ENCODE data around the gene ADCY5.
A peak's percentile ranks its signal among the peaks of the same experiment; 100 is the strongest.

Gene ADCY5

DNA sequence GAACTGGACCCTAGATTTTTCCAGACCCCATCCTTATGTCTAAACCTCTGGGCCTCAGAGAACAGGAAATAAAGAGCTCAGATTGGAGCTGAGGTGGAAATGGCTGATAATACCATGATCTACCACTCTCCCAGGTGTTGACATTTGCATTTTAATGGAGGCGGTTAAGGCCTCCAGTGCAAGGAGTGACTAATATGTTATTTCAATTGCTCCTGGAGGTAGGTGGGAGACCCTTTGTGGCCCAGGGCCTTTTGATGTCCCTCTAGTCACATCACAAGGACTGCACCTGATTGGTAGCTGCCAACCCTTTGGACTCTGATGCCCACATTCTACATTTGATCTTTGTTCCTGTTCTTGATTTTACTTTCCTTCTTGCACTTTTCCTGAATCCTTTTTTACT, 9.0 kb upstream of the ADCY5 start:
- DNase-seq: no peak

DNA sequence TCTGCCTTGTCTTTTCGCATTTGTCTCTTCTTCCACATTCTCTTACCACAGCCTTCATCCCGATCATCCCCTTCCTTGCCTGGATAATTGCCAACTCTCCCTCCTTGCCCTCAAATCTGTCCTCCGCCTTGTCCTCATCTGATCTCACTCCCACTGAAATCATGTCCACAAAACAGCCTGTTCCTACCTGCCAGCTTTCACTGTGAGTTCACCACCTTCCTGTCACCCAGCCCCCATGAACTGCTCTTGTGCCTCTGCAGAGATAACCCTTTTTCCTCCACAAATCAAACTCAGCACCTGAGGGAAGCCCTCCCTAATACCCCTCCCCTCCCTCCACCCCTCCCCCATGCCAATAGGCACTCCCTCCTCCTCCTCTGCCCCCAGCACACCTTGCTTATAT, 4.8 kb upstream of the ADCY5 start:
- DNase-seq: peak; percentile 40

DNA sequence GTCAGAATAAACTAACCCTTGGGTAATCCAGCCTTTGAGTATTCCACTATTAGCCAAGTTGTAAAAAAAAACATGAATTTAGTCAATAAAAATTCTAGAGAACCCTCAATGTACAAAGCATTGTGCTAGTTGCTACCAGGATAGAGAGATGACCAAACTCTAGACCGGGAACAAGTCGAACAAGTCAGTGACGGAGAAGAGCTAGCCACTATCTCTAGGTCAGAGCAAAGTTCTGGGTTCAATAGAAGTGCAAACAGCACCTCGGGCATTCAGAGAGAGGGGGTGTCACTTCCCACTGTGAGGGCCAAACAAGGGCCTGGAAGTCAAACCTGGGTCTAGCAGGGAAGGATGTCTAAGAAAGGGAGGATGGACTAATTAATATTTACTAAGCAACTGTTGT, 2.3 kb upstream of the ADCY5 start:
- DNase-seq: no peak

DNA sequence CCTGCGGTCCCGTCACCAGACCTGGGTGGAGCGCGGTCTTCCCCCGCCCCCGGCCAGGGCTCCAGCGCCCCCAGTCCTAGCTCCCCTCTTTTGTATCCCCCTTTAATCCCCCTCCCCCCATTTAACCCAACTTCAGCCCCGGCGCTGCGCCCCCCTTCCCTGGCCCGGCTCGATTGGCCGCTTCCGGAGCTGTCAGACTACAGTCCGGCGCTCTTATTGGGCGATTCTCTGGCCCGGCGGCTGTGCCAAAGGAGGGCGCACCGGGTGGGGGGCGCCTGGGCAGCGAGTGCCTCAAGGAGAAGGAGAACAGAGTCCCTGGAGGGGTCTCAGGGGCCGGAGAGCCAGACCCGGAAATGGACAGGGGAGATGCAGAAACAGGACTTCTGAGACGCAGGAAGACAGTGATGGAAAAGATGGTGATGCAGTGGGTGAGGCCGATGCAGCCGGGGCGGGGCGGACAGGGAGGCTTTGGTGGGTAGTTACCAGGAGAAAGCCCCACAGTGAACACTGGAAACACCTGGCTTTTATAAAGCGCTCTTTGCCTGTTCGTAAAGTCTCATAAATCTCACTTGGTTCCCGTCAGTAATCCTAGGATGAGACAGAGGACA, 1.2 kb upstream of the ADCY5 start:
- DNase-seq: peak; percentile 63

DNA sequence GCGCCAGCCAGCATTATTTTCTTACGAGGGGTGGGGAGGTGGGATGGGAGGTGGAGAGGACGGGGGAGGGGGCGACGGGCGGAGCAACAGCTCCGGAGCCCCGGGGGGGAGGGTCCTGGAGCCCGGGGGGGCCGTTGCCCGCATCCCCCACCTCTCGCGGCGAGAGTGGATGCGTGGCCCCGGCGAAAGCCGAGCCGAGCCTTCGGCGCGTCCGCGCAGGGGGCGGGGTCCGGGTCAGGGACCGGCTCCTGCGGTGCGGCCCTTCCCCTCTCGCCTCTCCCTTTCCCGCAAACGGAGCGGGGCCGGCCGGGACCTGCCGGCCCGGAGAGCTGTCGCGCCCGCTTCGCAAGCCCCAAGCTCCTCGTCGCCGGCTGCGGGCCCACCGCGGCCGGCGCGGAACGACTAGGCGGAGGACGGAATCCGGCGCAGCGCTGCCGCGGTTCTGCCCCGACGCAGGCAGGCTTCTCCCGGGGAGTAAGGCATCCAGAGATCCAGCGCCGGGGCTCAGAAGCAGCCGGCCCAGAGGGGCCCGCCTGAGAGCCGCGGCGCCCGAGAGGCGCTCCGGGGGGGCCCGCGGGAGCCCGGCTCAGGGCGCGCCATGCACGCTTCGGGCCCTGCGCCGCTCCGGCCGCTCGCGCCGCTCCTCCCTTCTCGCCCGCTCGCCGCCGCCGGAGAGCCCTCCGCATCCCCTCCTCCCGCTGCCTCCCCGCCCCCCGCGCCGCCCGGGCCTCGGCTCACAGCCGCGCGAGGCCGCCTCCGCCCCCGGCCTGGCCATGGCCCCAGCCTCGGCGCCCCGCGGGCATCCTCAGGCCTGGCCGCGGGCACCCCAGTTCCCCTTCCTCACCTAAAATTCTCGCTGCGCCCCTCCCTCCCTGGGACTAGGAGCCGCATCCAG, 459 bp upstream of the ADCY5 start:
- peak; percentile 65 for DNase-seq

DNA sequence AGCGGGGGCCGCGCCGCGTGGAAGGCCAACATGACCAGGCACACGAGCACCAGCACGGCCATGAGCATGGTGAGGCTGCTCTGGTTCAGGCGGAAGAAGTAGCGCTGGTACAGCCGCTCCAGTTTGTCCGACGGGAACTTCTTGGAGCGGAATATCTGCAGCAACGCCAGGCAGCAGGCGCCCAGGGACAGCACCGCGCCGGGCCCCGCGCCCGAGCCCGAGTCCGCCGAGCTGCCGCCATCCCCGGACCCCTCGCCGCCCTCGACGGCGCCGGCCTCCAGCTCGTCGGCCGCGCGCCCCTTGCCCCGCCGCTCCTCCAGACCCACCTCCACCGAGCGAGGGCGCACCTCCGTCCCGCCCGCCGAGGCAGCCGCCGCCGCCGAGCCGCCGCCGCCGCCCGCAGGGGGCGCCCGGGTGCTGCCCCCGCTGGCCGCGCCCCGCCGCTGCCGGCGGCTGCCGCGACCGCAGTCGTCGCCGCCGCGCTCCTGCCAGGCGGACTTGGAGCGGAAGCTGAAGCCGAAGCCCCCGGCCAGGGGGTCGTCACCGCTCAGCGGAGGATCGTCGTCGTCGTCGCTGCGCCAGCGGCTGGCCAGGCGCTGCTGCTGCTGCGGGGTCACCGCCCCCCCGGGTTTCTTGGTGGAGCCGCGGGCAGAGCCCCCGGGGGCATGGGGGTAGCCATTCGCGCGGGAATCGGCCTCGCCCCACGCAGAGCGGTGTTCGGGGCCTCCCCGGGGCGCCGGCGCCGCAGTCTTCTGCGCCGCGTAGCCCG, 957 bp downstream of the ADCY5 start:
- peak; percentile 75 for DNase-seq

DNA sequence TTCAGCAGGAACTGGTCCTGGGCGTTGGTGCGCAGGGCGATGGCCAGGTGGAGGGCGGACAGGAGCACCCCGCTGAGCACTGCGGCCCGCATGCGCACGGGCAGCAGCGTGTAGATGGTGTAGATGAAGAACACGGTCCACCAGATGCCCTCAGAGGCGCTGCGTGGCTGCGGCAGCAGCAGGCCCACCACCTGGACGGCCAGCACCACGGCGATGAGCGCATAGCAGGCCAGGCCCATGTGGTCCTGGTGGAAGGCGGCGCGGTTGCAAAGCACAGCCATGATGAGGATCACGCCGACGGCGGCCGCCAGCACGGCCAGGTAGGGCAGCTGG, 1.5 kb downstream of the ADCY5 start:
- DNase-seq: no peak

DNA sequence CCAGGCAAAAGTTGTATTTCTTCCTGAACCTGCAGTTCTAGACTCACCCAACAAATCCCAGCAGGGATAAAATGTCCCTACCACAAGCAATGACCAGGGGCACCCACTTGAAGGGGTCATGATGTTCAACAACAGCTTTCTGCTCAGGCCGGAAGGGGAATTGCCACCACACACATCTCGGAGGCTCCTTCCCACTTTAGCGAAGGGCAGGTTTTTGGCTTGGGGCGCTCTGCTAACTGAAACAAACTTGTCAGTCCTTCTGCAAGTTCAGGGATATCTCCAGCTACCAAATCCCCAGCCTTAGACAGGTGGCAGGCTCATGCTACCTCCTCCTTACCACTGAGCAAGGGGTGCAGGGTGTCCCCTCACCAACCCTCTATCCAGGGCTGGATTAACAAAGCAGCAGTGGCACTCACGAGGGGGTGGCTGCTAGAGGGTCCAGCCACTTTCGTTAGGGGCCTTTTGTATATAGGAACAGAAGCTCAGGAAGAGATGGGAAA, 2.2 kb downstream of the ADCY5 start:
- no peak for DNase-seq

DNA sequence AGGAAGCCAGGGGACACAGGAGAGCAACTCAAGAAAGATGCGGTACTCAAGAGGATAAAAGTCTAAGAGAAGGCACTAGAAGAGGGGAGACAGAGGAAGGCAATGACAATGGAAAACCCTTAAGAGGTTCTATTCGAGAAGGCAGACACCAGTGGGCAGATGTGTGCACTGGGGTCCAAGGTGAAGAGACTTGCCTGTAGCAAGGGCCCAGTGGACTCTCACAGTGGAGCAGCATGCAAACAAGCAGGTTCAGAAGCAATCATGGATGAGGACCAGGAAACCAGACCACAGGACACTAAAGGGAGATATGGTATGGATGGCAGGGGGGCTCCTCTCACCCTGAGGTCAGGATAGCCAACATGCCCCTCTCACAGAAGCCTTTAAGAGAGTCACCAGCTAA, 2.7 kb downstream of the ADCY5 start:
- DNase-seq: no peak

DNA sequence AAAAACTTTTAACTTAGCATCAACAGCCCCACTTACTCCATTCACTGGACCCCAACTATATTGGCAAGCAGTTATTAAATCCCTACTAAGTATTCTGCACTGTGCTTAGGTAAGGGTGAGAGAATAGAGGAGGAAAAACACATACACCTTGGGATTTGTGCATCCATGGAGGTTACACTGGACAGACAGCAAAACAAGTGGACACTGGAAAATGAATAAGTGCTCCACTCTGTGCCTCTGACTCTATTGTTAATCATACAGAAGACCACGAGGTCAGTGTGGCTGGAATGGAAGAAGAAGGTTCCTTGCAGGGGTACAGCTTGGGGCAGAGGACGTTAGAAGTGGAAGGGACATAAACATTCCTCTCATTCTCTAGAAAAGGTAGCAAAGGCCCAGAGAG, 3.2 kb downstream of the ADCY5 start:
- DNase-seq: no peak

DNA sequence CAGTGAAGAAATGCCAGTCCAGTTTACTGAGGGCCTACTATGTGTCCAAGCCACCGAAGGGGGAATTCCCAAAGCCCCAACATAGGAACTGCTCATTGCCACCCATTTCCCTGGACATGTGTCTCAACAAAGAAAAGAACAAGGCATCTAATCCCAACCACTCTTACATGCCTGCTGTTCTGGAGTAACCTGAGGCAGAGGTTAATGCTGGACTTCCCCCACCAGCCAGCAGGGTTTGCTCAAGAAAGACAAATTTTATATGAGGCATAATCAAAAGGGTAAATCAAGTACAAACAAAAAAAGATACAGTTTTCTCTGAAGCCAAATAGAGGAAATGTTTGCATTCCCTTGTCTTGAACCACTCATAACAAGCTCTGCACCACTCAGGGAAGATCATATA, 4.1 kb downstream of the ADCY5 start:
- DNase-seq: peak; percentile 14

DNA sequence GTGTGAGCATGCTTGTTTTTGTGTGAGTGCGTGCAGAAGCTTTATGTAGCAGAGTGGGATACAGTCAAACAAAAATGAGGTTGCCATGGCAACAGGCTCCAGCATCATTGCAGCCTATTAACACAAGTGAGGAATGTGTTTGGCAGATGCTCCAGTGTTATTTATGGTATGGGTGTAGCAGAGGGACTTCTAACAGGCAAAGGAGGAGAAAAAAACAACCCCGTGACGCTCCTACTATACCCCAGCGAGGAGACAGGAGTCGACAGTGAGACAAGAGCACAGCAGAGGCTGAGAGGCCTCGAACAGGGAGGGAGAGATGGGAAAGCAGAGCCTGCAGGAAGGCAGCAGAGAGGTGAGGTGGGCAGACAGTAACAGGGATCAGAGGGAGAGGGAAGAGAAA, 4.9 kb downstream of the ADCY5 start:
- no peak for DNase-seq

DNA sequence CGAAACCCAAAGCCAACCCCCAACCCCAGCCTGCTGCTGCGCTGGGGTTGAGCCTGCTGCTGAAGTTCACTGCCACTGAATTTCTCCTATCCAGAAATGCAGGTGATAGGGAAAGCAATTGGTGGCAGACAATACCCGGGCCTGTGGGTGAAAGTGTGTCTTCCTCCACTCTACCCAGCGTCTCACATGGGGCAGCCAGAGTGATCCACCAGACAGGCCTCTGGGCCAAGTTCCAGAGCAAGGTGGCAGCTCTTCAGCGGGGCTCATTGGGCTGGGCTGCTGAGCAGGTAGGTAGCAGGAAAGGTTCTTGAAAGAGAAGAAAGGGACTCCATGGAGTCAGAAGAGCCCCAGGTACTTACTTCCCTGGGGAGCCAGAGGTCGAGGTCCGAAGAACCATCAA, 6.0 kb downstream of the ADCY5 start:
- no peak for DNase-seq

DNA sequence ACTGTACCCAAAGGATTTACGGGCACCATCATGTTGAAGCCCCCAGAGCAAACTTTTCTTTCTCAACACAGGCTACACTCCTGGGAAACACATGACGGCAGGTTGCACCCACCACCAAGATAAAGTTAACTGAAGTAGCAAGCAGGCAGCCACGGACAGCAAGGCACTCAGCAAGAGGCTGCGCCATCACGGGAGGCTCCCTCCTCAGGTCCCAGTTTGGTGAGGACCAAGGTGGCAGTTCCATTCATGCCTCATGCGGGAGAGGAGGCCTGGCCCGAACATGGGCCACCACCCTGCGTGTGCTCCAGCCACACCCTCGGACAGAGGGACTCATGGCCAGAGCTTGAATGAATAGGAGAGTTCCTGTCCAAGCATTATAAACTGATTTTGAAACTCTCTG, 6.8 kb downstream of the ADCY5 start:
- no peak for DNase-seq

DNA sequence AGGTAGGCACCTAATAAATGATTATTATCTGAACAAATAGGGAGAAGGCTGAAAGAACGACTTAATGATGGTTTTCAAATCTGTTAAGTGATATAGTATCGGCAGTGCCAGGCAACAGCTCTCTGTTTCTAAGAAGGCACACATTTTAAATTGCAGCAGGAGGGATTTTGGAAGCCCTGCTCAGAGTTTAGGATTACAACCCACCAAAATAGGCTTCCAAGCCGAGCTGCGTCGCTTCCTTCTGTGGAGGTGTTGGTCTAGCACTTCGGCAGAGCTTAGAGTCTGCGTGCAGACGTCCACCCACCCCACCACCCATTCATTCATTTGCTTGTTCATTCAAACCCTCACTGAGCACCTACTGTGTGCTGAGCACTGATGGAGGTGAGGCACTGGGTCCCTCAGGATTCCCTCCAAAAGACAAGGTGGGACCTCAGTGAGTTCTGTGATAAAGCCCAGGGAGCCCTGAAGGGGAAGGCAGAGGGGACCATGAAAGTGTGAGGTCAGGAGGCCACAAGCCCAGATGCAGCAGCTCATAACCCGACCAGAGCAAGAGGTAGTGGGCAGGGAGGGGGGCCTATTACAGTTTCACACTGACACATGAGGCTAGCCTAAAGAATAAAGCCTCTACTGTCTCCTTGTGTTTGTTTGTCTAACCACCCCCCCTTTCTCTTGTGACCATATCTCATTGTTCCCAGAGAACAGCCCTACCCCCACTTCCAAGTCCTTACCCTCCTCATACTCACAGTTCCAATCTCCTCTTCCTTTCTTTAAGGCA, 8.9 kb downstream of the ADCY5 start:
- no peak for DNase-seq

DNA sequence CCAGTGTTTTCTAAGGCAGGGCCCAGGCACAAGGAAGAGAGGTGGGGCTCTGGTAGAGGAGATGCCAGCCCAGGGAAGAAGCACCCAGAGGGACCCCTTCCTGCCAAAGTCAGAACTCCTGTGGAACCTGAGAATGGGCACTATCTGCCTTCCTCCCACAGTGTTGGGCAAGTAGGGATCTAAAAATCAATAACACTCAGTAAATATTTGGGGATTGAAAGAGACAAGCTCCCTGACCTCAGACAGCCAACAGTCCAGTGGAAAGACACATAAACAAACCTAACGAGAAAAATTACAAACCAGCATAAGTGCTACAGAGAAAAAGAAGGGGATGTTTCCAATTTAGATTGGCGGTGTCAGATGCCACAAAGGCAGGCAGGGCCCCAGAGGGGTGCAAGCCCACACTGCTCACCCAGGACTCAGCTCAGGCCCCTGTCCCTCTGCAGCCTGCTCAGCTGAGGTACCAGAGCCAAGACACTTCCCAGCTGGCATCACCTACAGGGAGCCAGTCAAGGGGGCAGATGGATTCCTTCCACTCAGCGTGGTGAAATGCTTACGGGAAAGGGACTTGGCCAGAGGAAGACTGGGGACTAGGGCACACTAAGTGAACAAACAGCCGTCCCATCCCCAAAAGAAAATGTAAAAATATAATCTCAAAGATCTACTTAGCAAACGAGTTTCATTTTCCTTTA, 15.9 kb downstream of the ADCY5 start:
- no peak for DNase-seq

DNA sequence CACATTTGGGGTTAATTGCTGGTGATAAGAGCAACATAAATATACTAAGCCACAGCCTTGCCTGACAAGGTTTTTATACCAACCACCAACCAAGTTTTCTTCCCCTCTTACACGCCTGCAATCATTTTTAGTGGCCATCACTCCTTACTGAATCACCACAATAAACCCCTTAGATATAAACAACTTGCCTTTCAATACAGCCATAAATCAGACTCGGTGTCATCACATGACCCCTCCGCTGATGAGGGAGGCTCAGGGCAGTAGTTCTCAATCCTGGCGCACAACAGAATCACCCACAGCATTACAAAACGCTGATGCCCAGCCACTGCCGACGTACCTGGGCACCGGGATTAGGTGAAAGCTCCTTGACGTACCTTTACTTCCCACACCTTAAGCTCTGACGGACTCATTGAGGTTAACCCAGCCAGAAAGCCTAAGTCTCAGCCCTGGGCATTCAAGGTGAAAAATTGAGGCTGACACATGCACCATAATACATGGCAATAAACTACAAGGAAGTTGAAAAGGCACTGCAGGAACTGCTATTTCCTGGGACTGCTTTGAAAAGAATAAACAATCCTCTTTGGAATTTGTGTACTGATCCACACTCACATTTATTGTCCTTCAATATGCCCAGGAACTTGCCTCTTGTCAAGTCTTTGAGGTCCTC, 17.1 kb downstream of the ADCY5 start:
- peak; percentile 49 for DNase-seq

DNA sequence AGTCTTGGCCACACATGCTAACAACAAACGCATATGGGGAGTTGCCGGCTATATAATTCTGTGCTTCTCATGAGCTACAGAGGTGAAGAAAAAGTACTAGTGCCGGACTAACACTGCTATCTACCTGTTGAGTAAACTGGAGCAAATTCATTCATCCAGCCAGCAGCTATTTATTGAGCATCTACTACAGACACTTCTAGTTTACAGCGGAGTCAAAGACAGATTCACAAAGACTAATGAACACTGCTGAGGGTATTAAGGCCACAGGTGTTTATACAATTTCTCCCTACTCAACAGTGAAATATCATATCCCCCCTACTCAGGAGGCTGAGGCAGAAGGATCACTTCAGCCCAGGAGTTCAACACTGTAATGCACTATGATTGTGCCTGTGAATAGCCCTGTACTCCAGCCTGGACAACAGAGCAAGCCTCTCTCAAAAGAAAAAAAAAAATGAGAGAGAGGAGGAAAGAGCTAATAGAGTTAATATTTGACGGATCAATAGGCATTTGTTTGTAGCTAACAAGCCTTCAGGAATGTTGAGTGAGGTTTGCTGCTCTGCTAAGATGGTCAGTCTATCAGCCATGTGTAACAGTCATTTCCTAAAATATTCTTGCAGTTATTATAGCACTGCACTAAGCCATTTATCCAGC, 17.8 kb downstream of the ADCY5 start:
- DNase-seq: no peak

DNA sequence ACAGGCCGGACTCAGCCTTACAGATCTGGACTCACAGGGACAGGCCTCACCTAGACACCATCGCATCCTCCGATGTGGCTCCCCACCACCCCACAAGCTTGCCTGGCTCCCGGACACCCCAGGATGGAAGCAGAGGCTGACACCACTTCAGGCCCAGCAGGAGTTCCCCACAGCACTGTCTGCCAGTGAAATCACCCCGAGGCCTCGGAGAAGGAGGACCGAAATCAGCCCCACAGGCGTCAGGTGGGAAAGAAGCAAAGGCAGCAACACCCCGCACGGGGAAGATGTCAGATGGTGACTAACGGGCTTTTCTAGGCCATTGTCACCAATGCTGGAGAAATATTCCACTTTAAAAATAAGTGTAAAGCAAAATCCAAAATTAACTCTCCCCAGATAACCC, 18.6 kb downstream of the ADCY5 start:
- DNase-seq: no peak

DNA sequence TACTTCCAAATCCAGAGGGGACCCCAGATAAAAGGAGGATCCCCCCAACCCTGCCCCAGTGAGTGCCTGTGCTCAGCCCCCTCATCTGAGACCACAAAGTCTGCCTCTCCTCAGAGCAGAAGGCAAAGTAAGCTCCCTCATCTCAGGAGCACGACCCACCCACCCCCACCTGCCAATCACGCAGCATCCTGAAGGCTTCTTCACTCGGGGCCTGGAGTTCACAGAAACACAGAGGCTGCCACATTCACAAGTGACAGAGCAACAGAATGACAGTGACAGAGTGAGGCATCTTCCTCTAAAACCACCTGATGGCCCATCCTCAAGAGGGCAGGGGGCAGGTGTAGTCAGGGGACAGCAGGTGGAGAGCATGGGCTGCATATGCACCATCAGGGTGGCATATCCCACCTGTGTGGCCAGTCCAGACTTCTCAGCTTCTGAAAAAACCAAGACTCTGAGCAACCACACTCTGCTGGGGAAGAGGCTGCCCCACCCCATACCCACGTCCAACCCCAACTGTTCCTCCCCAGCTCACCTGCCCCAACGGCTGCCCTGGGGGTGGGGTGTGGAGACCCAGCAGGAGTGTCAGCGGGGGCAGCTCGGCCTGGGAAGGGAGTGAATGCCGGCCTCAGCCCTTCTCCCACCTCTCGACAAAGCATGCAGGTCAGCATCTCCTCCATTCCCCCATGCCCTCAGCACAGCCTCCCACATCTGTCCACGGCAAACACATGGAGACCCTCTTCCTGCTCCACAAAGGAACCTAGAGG, 19.3 kb downstream of the ADCY5 start:
- no peak for DNase-seq

Data from NCI-H82 (cell line).